H1 (cell line): ENCODE measurements around the gene GALNTL6. TPM values are rescaled to one million over a fixed set of nuclear protein-coding genes. Genes with fewer than 3 reads are reported as not detected.

ENCODE experiments used
- CTCF ChIA-PET: fragments of 300-600 bp; sonication (Branson Sonifier 250); formaldehyde crosslinking; loops from one replicate; lab custom pipeline; 2021; ENCODE audit not compliant: partially characterized antibody; lab: Charles Lee
- POLR2A ChIA-PET: fragments of 300-600 bp; sonication (Branson Sonifier 250); formaldehyde crosslinking; loops from one replicate; lab custom pipeline; 2021; ENCODE audit warnings: inconsistent platforms; ENCODE audit not compliant: partially characterized antibody; lab: Charles Lee
- DNase-seq, 2 experiments: peaks; one replicate each; pipeline versions ENCODE4 v3.0.0 to v3.0.0-alpha.2; 2010 to 2022; ENCODE audit warnings: low spot score in 2 of 2, low read depth in 1 of 2, mixed read lengths in 1 of 2
- FAIRE-seq: peaks from 2 replicates; lab custom pipeline; 2011; peaks lifted over from hg19 to GRCh38; lab: Jason Lieb, UNC
- H2AFZ ChIP-seq: 2 replicates; pipeline ENCODE4 v1.8.1; 2012; ENCODE audit warnings: low read length, inconsistent platforms
- H2AK5ac ChIP-seq: 2 replicates; pipeline ENCODE4 v1.6.1; 2013; ENCODE audit warnings: low read depth, low read length
- H2BK120ac ChIP-seq: replicated peaks from 2 replicates; pipeline ENCODE3; 2013; ENCODE audit warnings: low read depth, low read length, inconsistent platforms
- H2BK12ac ChIP-seq: 2 replicates; pipeline ENCODE4 v1.6.1; 2013; ENCODE audit warnings: low read depth, low read length
- H2BK15ac ChIP-seq: 2 replicates; pipeline ENCODE4 v1.6.1; 2013; ENCODE audit warnings: low read length
- H2BK20ac ChIP-seq: 2 replicates; pipeline ENCODE4 v1.6.1; 2013; ENCODE audit warnings: low read length
- H2BK5ac ChIP-seq: 2 replicates; pipeline ENCODE4 v1.6.1; 2013; ENCODE audit warnings: low read depth, low read length
- H3K14ac ChIP-seq: 2 replicates; pipeline ENCODE4 v1.6.1; 2013; ENCODE audit warnings: inconsistent platforms; ENCODE audit not compliant: insufficient read length
- H3K18ac ChIP-seq: 2 replicates; pipeline ENCODE4 v1.6.1; 2013; ENCODE audit warnings: low read length; ENCODE audit errors: extremely low read depth
- H3K23ac ChIP-seq: 2 replicates; pipeline ENCODE4 v1.6.1; 2013; ENCODE audit warnings: inconsistent platforms; ENCODE audit not compliant: insufficient read length
- H3K23me2 ChIP-seq: 2 replicates; pipeline ENCODE4 v1.6.1; 2013; ENCODE audit warnings: low read depth, low read length
- H3K27ac ChIP-seq: 2 replicates; pipeline ENCODE4 v1.6.1; 2011; ENCODE audit warnings: low read depth, low read length, inconsistent platforms
- H3K27me3 ChIP-seq, 4 experiments: replicated peaks in 1 of 4; 1 replicate in 1 of 4; 2 replicates in 3 of 4; pipeline versions ENCODE4 v1.6.1 to v1.8.1; 2011 to 2013; ENCODE audit warnings: low read length in 3 of 4, mild to moderate bottlenecking in 3 of 4, inconsistent platforms in 2 of 4, mixed read lengths in 2 of 4, moderate library complexity in 1 of 4; ENCODE audit not compliant: control insufficient read depth in 3 of 4, insufficient read depth in 3 of 4; ENCODE audit errors: extremely low read depth in 1 of 4
- H3K36me3 ChIP-seq, 4 experiments: 2 replicates each; pipeline versions ENCODE4 v1.6.1 to v1.8.1; 2011 to 2013; ENCODE audit warnings: mild to moderate bottlenecking in 4 of 4, low read length in 3 of 4, moderate library complexity in 2 of 4, control low read depth in 1 of 4, inconsistent platforms in 1 of 4; ENCODE audit not compliant: insufficient read depth in 4 of 4, control insufficient read depth in 2 of 4
- H3K4ac ChIP-seq: replicated peaks from 2 replicates; pipeline ENCODE3; 2013; ENCODE audit warnings: low read length, low read depth, mixed read lengths, inconsistent platforms; ENCODE audit not compliant: insufficient read length
- H3K4me1 ChIP-seq, 4 experiments: replicated peaks in 1 of 4; 1 replicate in 1 of 4; 2 replicates in 3 of 4; pipeline versions ENCODE4 v1.6.1 to v1.8.1; 2011 to 2013; ENCODE audit warnings: low read length in 3 of 4, inconsistent platforms in 2 of 4, mixed read lengths in 1 of 4; ENCODE audit not compliant: insufficient read depth in 4 of 4, control insufficient read depth in 3 of 4
- H3K4me2 ChIP-seq, 2 experiments: 2 replicates each; pipeline versions ENCODE4 v1.6.1 to v1.8.1; 2011 to 2013; ENCODE audit warnings: low read depth in 2 of 2, low read length in 2 of 2, control low read depth in 1 of 2, inconsistent platforms in 1 of 2, mild to moderate bottlenecking in 1 of 2; ENCODE audit not compliant: insufficient read depth in 1 of 2
- H3K4me3 ChIP-seq, 4 experiments: fragments of 200-600, 300-600 bp in 1 of 4; sonication (generic), shearing (Covaris generic), sonication (Bioruptor Twin) in 1 of 4; 2 replicates each; pipeline versions ENCODE4 v1.5.1 to v1.8.1; 2011 to 2016; ENCODE audit warnings: low read length in 4 of 4, low read depth in 3 of 4, control low read depth in 2 of 4, inconsistent platforms in 2 of 4, mild to moderate bottlenecking in 2 of 4, mixed read lengths in 1 of 4, moderate library complexity in 1 of 4; ENCODE audit not compliant: insufficient read depth in 2 of 4; ENCODE audit errors: extremely low read depth in 1 of 4
- H3K56ac ChIP-seq: replicated peaks from 2 replicates; pipeline ENCODE3; 2013; ENCODE audit warnings: low read depth, mild to moderate bottlenecking, mixed read lengths, low read length, inconsistent platforms; ENCODE audit not compliant: insufficient read length
- H3K79me1 ChIP-seq: 2 replicates; pipeline ENCODE4 v1.6.1; 2013; ENCODE audit warnings: low read depth, low read length, control low read depth
- H3K79me2 ChIP-seq, 2 experiments: 2 replicates each; pipeline versions ENCODE4 v1.6.1 to v1.8.1; 2012 to 2013; ENCODE audit warnings: low read length in 2 of 2, mild to moderate bottlenecking in 2 of 2, inconsistent platforms in 1 of 2; ENCODE audit not compliant: insufficient read depth in 2 of 2, control insufficient read depth in 1 of 2
- H3K9ac ChIP-seq, 4 experiments: replicated peaks in 1 of 4; 1 replicate in 1 of 4; 2 replicates in 3 of 4; pipeline versions ENCODE4 v1.6.1 to v1.8.1; 2011 to 2013; ENCODE audit warnings: low read depth in 3 of 4, low read length in 3 of 4, control low read depth in 2 of 4, mild to moderate bottlenecking in 2 of 4, moderate library complexity in 2 of 4, inconsistent platforms in 1 of 4; ENCODE audit errors: extremely low read depth in 1 of 4
- H3K9me3 ChIP-seq, 2 experiments: 2 replicates each; pipeline versions ENCODE4 v1.6.1 to v1.8.1; 2012 to 2013; ENCODE audit warnings: mild to moderate bottlenecking in 2 of 2, moderate library complexity in 2 of 2, control low read depth in 1 of 2, inconsistent platforms in 1 of 2, low read depth in 1 of 2, low read length in 1 of 2, mixed read lengths in 1 of 2; ENCODE audit not compliant: insufficient read depth in 2 of 2
- H4K20me1 ChIP-seq, 2 experiments: replicated peaks in 1 of 2; 2 replicates each; pipeline versions ENCODE3 to v1.8.1; 2011 to 2013; ENCODE audit warnings: inconsistent platforms in 2 of 2, low read length in 2 of 2, mild to moderate bottlenecking in 1 of 2; ENCODE audit not compliant: insufficient read depth in 2 of 2, control insufficient read depth in 1 of 2
- H4K5ac ChIP-seq: 2 replicates; pipeline ENCODE4 v1.6.1; 2013; ENCODE audit warnings: low read length, low read depth, mixed read lengths, inconsistent platforms; ENCODE audit not compliant: insufficient read length
- H4K8ac ChIP-seq: 2 replicates; pipeline ENCODE4 v1.8.0; 2013; ENCODE audit warnings: mild to moderate bottlenecking, moderate library complexity, low read length, inconsistent platforms; ENCODE audit not compliant: insufficient read depth; ENCODE audit errors: extremely low read depth
- H4K91ac ChIP-seq: replicated peaks from 2 replicates; pipeline ENCODE3; 2013; ENCODE audit warnings: low read length, mixed read lengths, inconsistent platforms; ENCODE audit not compliant: insufficient read length
- CBX5 ChIP-seq: fragments of 300-800, 300-1000 bp; sonication (generic); IDR thresholded peaks from 2 replicates; pipeline ENCODE4 v1.7.1; 2016; ENCODE audit warnings: antibody characterized with exemption, low read length, low read depth
- CEBPB ChIP-seq: IDR thresholded peaks from 2 replicates; pipeline ENCODE4 v1.6.1; 2012; ENCODE audit warnings: low read depth, low read length
- EP300 ChIP-seq, 2 experiments: IDR thresholded peaks; 1 replicate in 1 of 2; 2 replicates in 1 of 2; pipeline ENCODE4 v1.6.1; 2011 to 2012; ENCODE audit warnings: low read depth in 2 of 2, low read length in 2 of 2, mild to moderate bottlenecking in 2 of 2, borderline replicate concordance in 1 of 2, inconsistent platforms in 1 of 2, moderate library complexity in 1 of 2
- GABPA ChIP-seq: IDR thresholded peaks from 2 replicates; pipeline ENCODE4 v1.6.1; 2011; ENCODE audit warnings: mild to moderate bottlenecking, low read length, moderate library complexity, borderline replicate concordance; ENCODE audit not compliant: insufficient read depth
- KDM5A ChIP-seq: fragments of 200-600 bp; IDR thresholded peaks from 2 replicates; pipeline ENCODE4 v1.7.1; 2012; ENCODE audit warnings: mild to moderate bottlenecking, low read length, inconsistent platforms, mixed read lengths
- MAX ChIP-seq: IDR thresholded peaks from 2 replicates; pipeline ENCODE4 v1.6.1; 2012; ENCODE audit warnings: inconsistent platforms
- PHF8 ChIP-seq: fragments of 200-600 bp; sonication (generic); conservative IDR thresholded peaks from 2 replicates; pipeline ENCODE4 v1.7.1; 2012; ENCODE audit warnings: low read depth, mild to moderate bottlenecking, inconsistent platforms, low read length, moderate library complexity
- RAD21 ChIP-seq, 2 experiments: IDR thresholded peaks in 1 of 2; conservative IDR thresholded peaks in 1 of 2; 2 replicates each; pipeline ENCODE4 v1.6.1; 2011; ENCODE audit warnings: low read depth in 2 of 2, low read length in 2 of 2, improper control_type of control experiment in 1 of 2, inconsistent platforms in 1 of 2, mild to moderate bottlenecking in 1 of 2, moderate library complexity in 1 of 2
- RFX5 ChIP-seq: IDR thresholded peaks from 2 replicates; pipeline ENCODE4 v1.6.1; 2011; ENCODE audit warnings: low read depth, low read length, improper control_type of control experiment, borderline replicate concordance
- RXRA ChIP-seq: IDR thresholded peaks from 2 replicates; pipeline ENCODE4 v1.6.1; 2011; ENCODE audit warnings: low read depth, mild to moderate bottlenecking, low read length, moderate library complexity; ENCODE audit not compliant: insufficient read depth
- SRF ChIP-seq: IDR thresholded peaks from 2 replicates; pipeline ENCODE4 v1.6.1; 2011; ENCODE audit warnings: mild to moderate bottlenecking, low read depth, low read length, moderate library complexity
- SUZ12 ChIP-seq: fragments of 200-600 bp; sonication (generic); IDR thresholded peaks from 2 replicates; pipeline ENCODE4 v1.6.1; 2012; ENCODE audit warnings: mild to moderate bottlenecking, inconsistent platforms, low read length, moderate library complexity, mixed read lengths
- WGBS, 2 experiments: shearing (Covaris generic) in 1 of 2; methylation state at CpG; one replicate each; pipeline versions ENCODE4 v1.1.6 to v1.1.7; 2013 to 2015; ENCODE audit warnings: low lambda C conversion rate in 2 of 2, mixed read lengths in 2 of 2, inconsistent platforms in 1 of 2, low coverage in 1 of 2, missing lambda C conversion rate in 1 of 2; ENCODE audit not compliant: insufficient replicate concordance in 2 of 2, insufficient coverage in 1 of 2, insufficient read length in 1 of 2; ENCODE audit errors: extremely low coverage in 1 of 2, missing lambda C conversion rate in 1 of 2; 5-methylcytosine and 5-hydroxymethylcytosine counted together
- polyA plus RNA-seq, 7 experiments: library from polyadenylated mRNA; depleted of rRNA in 3 of 7; stranded (reverse) in 5 of 7; unstranded in 2 of 7; fragments of >200 nt in 5 of 7; fragments of 200-250 nt in 2 of 7; gene quantifications; 1 replicate in 5 of 7; 2 replicates in 1 of 7; 4 replicates in 1 of 7; pipeline versions ENCODE4 v1.2.1 to v1.2.3, GENCODE V29; 2011 to 2013; ENCODE audit warnings: missing spikeins in 2 of 7, mixed read lengths in 2 of 7
- total RNA-seq: library from RNA; stranded (reverse); fragmentation: NEBNext Ultra II Directional; extraction: Animal tissue kit (Norgen Biotek cat#: 25700); gene quantifications from 2 replicates; pipeline ENCODE4 v1.2.1, GENCODE V29; 2021

Gene GALNTL6
- total and polyA plus RNA-seq, 2 of the 8 experiments (the other 6 are each of a cell fraction or from before 2014, with no cell fraction given): 0.03 to 0.32 TPM

GRCh38 chr4:172698256-172698655 is 885.1 kb downstream of the GALNTL6 start:
- H3K18ac ChIP-seq: no peak overlapping the region
- H3K4me2 ChIP-seq: no peak overlapping the region
- H3K9me3 ChIP-seq: 0 out of 4 replicates have a peak, but pooled peaks cover 0 to 2% of the 10 kb centered on the region in 2 experiments
- H4K8ac ChIP-seq: no peak overlapping the region
- H4K5ac ChIP-seq: no peak overlapping the region
- no peak for DNase-seq
- POLR2A ChIA-PET: no interaction called here
- no peaks in the 10 kb centered on the region for H3K79me2 ChIP-seq
- no peaks in the 10 kb centered on the region for H3K23me2 ChIP-seq
- no peak overlapping the region for H2BK15ac ChIP-seq
- H3K27ac ChIP-seq: no peak overlapping the region
- H3K23ac ChIP-seq: no peak overlapping the region
- CTCF ChIA-PET: interaction anchor here (0.6 to 1.1 kb wide), 3 partner anchors 9 to 341 kb away, joined by 3 read pairs; no protein-coding TSS in a partner anchor
- H3K4me1 ChIP-seq: no peaks in the 10 kb centered on the region
- H3K14ac ChIP-seq: no peak overlapping the region
- H3K4ac ChIP-seq: no peak overlapping the region
- 0 out of 2 replicates have a peak overlapping the region, but pooled peaks have one; percentile 75 for H2AFZ ChIP-seq
- no peak overlapping the region for H3K56ac ChIP-seq
- no peak for FAIRE-seq
- no peaks in the 10 kb centered on the region for H3K27me3 ChIP-seq
- H2BK5ac ChIP-seq: no peak overlapping the region
- H2AK5ac ChIP-seq: no peak overlapping the region
- H3K79me1 ChIP-seq: no peaks in the 10 kb centered on the region
- H3K36me3 ChIP-seq: no peaks in the 10 kb centered on the region
- WGBS, 2 experiments: 58% methylated on average over 4 of the region's 4 CpGs; no CpG with 5 or more reads in 1 of the 2 experiments
- no peak overlapping the region for H2BK120ac ChIP-seq
- H4K91ac ChIP-seq: no peak overlapping the region
- H3K9ac ChIP-seq: no peak overlapping the region
- no peaks in the 10 kb centered on the region for H4K20me1 ChIP-seq
- H3K4me3 ChIP-seq: no peak overlapping the region
- no peak overlapping the region for H2BK12ac ChIP-seq
- TF ChIP-seq MAX (no peak), EP300 (IDR thresholded peaks at IDR 0.05; ENCODE audit: borderline replicate concordance in 1 of 2, low read depth in 2 of 2, low read length in 2 of 2) (no peak), GABPA (no peak), RAD21 (IDR thresholded peaks at IDR 0.05 in 1 of 2, conservative IDR thresholded peaks at IDR 0.05 in 1 of 2; ENCODE audit: low read depth in 2 of 2, low read length in 2 of 2) (no peak), PHF8 (no peak), KDM5A (no peak), SUZ12 (no peak), CBX5 (no peak), RFX5 (no peak), RXRA (no peak), SRF (no peak), CEBPB (no peak)
- H2BK20ac ChIP-seq: no peak overlapping the region
